ENCODE results near the gene ZNF695.
"Not testable (repeated sequence)": the region's sequence is repeated elsewhere in the genome, so short reads cannot be mapped to it uniquely, and the experiment has no call there.

DNA sequence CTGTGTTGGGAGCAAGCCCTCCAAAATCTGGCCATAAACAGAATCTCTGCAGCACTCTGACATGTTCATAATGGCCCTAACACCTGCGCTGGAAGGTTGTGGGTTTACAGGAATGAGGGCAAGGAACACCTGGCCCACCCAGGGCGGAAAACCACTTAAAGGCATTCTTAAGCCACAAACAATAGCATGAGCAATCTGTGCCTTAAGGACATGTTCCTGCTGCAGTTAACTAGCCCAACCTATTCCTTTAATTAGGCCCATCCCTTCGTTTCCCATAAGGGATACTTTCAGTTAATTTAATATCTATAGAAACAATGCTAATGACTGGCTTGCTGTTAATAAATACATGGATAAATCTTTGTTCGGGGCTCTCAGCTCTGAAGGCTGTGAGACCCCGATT is 16.8 kb upstream of the ZNF695 start:
- TF ChIP-seq, protein P1, sequence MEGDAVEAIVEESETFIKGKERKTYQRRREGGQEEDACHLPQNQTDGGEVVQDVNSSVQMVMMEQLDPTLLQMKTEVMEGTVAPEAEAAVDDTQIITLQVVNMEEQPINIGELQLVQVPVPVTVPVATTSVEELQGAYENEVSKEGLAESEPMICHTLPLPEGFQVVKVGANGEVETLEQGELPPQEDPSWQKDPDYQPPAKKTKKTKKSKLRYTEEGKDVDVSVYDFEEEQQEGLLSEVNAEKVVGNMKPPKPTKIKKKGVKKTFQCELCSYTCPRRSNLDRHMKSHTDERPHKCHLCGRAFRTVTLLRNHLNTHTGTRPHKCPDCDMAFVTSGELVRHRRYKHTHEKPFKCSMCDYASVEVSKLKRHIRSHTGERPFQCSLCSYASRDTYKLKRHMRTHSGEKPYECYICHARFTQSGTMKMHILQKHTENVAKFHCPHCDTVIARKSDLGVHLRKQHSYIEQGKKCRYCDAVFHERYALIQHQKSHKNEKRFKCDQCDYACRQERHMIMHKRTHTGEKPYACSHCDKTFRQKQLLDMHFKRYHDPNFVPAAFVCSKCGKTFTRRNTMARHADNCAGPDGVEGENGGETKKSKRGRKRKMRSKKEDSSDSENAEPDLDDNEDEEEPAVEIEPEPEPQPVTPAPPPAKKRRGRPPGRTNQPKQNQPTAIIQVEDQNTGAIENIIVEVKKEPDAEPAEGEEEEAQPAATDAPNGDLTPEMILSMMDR (IDR thresholded peaks at IDR 0.05; ENCODE audit: extremely low read depth in 1 of 2, insufficient read depth in 1 of 2, low read depth in 1 of 2, low read length in 2 of 2) = not testable (repeated sequence)
- not testable (repeated sequence) for TF ChIP-seq EZH2 (IDR thresholded peaks at IDR 0.05; ENCODE audit: borderline replicate concordance, low read depth, low read length, severe bottlenecking); JUN (IDR thresholded peaks at IDR 0.05; ENCODE audit: borderline replicate concordance, insufficient read depth, insufficient read length, low read depth); POLR2A (IDR thresholded peaks at IDR 0.05; ENCODE audit: low read depth, low read length)
- TF ChIP-seq, protein P2, sequence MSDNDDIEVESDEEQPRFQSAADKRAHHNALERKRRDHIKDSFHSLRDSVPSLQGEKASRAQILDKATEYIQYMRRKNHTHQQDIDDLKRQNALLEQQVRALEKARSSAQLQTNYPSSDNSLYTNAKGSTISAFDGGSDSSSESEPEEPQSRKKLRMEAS (IDR thresholded peaks at IDR 0.05; ENCODE audit: insufficient read depth, insufficient read length) = not testable (repeated sequence)

Measured in endothelial cell of umbilical vein (primary cell).